Stimulated activated CD8-positive, alpha-beta memory T cell treated with anti-CD3 and anti-CD28 coated beads, Interleukin-15, amount 100 ng/mL, for 24 hours (primary cell): ENCODE results near the gene ZC3H18.
A peak's percentile ranks its signal among the peaks of the same experiment; 100 is the strongest.
"Not testable (repeated sequence)": the region's sequence is repeated elsewhere in the genome, so short reads cannot be mapped to it uniquely, and the experiment has no call there.

ENCODE experiments used
- DNase-seq: peaks from one replicate; pipeline ENCODE4 v3.0.0-alpha.2; 2020; ENCODE audit warnings: low read depth

ZC3H18 gene

GRCh38 chr16:88654363-88655052 lies 84.3 kb downstream of the ZC3H18 start:
- DNase-seq = no peak

DNA sequence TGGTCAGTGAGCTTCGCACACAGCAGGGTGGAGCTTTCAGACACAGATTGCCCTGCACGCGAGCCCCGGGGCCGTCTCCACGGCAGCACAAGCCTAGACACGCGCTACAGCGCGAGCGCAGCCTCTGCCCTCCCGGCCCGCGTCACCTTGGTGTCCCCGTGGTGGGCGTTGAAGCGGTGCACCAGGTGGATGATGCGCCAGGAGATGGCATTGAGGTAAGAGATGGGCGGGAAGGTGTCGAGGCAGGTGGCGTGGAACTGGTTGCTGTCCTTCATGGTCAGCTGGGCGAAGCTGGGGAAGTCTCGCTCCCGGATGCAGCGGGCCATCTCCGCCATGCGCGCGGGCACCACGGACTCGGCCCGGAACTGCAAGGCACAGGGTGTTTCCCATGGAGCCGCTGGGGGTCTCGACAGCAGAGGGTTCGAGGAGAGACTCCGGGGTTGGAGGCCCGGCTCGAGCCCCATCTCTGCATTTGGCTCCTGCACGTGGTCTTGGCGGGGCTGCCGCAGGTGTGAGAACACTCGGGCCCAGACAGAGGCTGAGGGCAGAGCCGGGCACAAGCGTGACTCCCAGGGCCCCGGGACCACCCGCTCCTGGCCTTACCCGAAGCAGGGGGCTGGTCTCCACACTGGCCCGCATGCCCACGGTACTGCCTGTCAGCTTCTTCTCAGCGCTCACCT lies 85.0 kb downstream of the ZC3H18 start:
- no peak for DNase-seq

DNA sequence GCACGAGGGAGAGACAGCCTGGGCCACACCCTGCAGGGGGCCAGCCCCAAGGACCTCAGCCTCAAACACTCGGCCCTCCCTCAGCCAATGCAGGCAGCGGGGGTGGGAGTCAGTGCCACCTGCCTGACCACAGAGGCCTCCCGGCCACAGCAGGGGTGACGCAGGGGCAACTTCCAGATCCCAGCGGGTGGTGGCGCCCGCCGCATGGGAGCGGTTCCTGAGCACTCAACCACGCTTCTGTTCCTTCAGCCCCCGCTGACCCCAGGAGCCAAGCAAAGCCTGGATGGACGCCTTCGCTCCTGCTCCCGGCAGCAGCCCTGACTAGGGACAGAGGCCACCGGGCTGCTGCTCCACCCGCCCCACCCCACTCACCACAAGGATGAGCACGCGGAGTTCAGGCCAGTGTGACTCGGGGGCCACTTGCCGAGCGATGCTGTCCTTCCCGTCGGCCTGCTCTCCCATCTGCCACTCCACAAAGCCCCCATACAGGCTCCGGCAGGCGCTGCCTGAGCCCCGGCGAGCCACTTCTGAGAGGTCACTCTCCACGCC lies 85.6 kb downstream of the ZC3H18 start:
- no peak for DNase-seq

GRCh38 chr16:88656291-88656980 lies 86.2 kb downstream of the ZC3H18 start:
- DNase-seq = no peak

- DNase-seq = no peak
Observed at GRCh38 chr16:88657371-88657770, 87.2 kb downstream of the ZC3H18 start.

DNA sequence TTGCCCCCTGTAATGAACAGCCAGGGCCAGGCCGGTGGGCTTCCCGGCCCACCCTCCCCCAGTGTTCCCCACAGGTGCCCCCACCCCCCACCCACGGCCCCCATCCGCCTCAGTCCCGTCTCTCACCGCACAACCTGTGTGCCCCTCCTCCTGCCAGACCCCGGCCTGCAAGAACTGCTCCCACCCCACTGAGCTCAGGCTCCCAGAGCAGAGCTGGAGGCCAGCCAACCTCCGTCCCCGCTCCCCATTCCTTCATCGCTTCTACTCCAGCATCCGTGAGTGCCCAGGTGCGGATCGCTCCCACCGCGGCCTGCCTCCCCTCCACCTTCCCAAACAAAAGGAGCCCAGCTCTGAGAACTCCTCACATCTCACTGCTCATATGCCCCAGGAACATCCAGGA lies 88.5 kb downstream of the ZC3H18 start:
- DNase-seq = no peak

DNA sequence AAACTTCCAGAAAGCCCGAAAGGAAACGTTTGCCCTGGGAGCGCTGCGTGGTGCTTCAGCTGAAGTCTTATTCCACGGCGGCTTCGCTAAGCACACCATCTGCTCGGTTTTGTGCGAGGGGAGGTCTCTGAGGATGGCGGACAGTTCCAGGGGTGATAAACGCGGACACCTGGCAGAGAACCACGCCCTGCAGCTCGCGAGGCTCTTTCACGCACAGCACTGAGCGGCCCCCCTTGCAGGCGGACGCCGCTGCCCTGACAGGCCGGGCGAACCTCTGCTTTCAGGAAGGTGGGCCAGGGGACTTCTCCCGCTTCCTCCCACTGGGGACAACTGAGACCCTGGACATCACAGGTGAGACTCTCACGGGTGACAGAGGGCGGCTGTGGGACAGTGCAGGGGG lies 89.0 kb downstream of the ZC3H18 start:
- no peak for DNase-seq

- DNase-seq = no peak
Observed at GRCh38 chr16:88661468-88661867, 91.3 kb downstream of the ZC3H18 start.

DNA sequence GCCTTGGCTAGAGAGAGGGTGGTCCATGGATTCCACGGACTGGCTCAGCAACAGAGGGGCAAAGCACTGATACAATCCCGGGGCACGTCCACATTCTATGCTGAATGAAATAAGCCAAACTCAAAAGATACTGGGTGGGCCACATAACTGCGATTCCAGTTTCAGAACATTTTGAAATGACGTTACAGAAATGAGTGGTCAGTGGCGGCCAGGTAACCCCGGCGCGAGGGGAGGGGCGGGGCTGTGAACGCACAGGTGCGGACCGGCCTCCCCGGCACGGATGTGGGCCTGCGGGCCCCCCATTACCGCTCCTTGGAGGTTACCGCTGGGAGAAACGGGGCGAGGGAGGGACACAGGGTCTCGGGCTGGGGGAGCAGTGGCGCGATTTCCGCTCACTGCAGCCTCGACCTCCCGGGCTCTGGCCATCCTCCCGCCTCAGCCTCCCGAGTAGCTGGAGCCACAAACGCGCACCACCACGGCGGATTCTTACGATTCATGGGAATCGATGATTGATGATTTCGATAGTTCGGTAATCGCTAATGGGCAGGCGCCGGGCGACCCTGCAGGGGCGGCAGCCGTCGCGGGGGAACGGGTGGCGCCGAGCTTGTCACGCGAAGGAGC lies 92.1 kb downstream of the ZC3H18 start:
- DNase-seq = no peak

DNA sequence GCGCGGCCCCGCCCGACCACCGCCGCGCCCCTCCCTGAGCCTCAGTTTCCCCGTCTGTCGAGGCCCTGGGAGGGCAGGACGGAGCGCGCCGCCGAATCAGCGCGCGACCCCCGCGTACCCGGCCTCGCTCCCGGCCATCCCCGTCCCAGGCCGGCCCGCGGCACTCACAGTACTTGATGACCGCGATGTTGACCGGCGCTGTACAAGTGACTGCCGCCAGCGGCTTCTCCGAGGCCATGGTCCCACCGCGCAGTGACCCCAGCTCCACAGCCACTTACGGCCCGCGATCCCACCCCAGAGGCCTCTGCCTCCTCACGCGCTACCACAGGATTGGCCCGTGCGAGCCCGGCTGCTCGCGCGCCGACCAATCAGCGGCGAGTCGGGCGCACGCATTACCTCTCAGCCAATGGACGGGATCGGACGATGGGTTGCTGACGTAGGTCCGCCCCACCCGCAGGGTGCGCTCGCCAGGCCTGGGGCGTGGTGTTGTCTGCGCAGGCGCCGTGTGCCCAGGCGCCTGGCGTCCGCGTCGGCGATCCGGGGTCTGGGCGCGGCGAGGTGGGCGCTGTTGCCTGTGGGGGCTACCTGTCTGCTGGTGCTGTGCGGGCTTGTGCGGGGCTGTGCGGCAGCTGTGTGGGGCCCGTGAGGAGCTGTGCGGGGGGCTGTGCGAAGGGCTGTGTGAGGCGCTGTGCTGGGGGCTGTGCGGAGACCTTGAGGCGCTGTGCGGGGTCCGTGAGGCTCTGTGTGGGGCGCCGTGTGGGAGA lies 92.8 kb downstream of the ZC3H18 start, which contains the start of gene MVD:
MVD (minus strand) TSS at position 249 of the 764 bp plus-strand sequence; CDS start at position 238, 11 bp downstream.
- peak; percentile 87 for DNase-seq

DNA sequence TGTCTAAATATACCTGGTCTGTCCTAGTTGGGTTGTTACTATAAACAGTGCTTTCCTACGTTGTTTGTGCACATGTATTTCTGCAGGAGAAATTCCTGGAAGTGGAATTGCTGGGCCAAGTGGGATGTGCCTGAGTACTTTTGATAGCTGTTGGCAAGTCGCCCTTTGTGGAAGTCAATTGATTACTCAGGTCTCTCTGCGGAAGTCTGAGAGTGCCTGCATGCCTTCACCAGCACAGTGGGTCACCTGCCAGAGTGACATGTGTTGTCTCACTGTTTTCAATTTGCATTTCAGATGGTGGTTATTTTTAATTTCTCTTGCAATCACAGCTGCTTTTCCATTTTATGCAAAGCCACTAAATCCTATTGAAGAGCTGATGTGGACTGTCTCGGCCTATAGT lies 94.9 kb downstream of the ZC3H18 start:
- DNase-seq = no peak

DNA sequence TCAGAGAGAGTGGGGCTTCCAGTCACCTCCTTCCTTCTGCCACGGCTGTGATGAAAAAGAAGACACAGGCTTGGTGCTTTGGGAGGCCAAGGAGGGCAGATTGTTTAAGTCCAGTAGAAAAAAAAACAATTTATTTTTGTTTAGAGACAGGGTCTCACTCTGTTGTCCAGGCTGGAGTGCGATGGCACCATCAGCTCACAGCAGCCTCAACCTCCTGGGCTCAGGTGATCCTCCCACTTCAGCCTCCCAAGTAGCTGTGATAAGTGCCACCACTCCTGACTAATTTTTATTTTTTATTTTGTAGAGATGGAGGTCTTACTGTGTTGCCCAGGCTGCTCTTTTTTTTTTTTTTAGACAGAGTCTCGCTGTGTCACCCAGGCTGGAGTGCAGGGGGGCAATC lies 95.4 kb downstream of the ZC3H18 start:
- no peak for DNase-seq

DNA sequence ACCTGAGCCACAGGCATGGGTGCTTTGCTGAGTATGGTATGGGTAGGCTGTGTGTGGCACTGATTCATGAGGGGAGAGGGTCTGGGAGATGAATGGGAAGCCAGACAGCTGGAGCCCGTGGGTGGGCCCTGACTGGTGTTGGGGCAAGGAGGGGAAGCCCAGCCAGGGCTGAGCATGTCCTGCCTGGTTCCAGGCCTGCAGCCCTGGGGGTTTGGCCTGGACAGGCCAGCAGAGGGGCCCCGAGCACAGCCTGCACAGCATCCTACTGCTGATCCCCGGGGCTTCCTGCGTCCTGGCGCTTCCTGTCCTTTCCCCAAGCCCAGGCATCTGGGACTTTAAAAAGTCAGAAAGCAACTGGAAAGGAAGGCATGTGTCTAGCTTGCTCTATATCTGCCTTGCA lies 97.3 kb downstream of the ZC3H18 start:
- DNase-seq = no peak

DNA sequence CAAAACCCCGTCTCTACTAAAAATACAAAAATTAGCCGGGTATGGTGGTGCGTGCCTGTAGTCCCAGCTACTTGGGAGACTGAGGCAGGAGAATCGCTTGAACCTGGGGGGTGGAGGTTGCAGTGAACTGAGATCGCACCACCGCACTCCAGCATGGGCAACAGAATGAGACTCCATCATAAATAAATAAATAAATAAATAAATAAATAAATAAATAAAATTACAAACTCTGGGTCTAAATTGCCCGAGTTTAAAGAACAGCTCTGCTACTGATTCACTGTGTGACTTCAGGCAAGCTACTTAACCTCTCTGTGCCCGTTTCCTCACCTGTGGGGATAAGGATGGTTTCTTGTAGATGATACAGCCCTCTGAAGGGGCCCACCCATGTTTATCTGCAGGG lies 99.3 kb downstream of the ZC3H18 start:
- not testable (repeated sequence) for DNase-seq

GRCh38 chr16:88669980-88670379 lies 99.8 kb downstream of the ZC3H18 start:
- DNase-seq = no peak

DNA sequence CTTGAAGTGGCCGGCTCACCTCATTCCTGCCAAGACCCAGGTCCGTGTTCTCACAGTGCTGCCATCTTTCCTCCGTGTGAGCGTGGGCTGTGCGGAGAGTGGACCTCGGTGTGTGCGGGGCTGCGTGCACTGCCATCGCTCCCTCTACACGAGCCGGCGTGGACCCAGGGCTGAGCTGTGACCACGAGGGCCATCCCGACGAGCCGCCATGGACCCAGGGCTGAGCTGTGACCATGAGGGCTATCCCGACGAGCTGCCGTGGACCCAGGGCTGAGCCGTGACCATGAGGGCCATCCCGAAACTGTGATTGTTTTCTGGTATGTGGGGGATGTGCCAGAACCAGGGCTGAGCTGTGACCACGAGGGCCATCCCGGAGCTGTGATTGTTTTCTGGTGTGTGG lies 101.6 kb downstream of the ZC3H18 start:
- no peak for DNase-seq

DNA sequence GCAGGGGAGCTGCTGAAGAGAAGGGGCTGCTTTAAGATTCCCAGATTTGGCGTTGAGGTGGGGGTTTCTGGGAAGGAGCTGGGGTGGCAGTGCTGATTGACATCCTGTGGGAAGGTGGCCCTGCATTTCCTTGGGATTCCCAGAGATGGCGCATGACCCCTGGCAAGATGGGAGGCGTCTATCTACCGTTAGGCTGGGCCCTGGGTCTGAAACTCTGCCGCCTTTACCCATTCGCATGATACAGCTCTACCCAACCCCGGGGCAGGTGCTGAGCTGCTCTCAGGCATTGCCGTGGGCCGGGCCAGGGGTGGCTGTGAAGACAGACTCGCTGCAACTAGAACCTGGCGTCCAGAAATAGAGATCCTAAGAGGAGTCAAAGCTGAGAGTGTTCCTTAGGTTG lies 102.6 kb downstream of the ZC3H18 start:
- DNase-seq = no peak

DNA sequence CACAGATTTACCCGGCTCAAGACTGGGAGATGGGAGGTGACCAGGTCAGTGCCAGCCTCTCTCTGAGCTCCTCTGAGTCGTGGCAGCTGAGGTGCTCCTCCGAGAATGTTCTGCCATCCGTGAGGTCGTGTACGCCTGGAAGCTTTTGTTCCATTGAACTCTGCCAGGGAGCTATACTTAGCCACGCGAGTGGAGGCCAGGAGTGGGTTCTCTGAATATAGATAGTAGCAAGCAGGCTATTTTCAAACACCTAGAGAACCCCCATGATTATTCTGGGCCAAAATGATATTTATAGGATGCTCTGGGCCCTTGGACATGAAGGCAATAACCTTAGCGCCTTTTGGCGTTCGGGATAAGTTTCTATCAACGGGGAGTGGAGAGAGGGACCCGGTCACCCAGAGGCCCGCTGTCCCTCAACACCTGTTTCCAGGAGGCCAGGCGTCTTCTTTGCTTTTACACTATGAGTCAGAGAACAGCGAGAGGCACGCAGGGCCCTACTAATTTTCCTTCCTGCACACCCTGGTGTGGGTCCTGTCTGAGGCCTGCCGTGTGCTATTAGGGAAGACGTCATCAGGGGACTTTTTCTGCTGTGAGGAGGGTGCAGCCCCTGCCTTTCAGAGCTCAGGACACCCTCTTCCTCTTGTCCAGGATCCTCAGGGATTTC lies 103.6 kb downstream of the ZC3H18 start:
- DNase-seq = no peak

DNA sequence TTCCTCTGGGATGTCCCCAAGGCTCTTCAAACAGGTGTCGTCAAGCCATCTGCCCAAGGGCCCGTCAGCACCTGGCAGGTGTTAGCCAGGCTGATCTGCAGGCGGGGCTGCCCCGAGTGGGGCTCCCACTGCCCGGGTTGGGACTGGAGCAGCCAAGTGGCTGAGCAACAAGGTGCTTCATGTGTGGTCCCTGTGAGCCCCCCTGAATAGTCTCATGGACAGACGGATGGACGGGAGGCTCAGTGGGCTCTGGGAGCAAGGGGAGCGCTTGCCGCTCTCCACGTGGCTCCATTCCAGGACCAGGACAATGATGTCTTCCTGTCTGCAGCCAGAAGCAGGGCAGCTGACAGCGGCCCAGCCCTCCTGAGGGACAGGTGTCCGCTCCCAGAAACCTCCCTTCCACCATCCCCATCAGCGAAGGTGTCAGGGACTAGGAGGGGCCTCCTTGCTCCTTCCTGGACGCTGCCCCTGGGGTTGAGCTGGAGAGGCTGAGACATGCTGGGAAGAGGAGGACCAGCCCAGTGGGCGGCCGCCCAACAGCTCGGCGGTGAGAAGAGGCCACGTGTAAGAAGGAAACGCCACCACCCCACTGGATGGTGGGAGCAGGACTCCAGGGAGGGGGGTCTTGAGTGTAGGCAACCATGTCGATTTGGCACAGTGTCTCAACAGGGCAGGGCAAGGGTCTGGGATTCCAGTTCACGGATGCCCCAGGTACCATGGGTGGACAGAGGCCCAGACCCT lies 106.5 kb downstream of the ZC3H18 start:
- DNase-seq = no peak

- DNase-seq = no peak
Observed at GRCh38 chr16:88677721-88678120, 107.5 kb downstream of the ZC3H18 start.
